Neural cell (in vitro differentiated cells): ENCODE data around the gene RCAN1. TPM values are rescaled to one million over a fixed set of nuclear protein-coding genes. Genes with fewer than 3 reads are reported as not detected.

ENCODE experiments used
- H2AFZ ChIP-seq: fragments of 200-600, 300-800 bp; sonication (generic), shearing (Covaris generic); 2 replicates; pipeline ENCODE4 v1.6.0; 2014; ENCODE audit warnings: low read depth, mild to moderate bottlenecking, antibody characterized with exemption, low read length, moderate library complexity
- H3F3A ChIP-seq: fragments of 200-600 bp; shearing (Covaris generic); 2 replicates; pipeline ENCODE4 v1.6.1; 2016; ENCODE audit warnings: mild to moderate bottlenecking, moderate library complexity, mixed read lengths, antibody characterized with exemption, low read length; ENCODE audit not compliant: insufficient read depth, poor library complexity, severe bottlenecking
- H3K27ac ChIP-seq: fragments of 200-600, 300-800 bp; sonication (generic), shearing (Covaris generic); 2 replicates; pipeline ENCODE4 v1.5.1; 2014; ENCODE audit warnings: mild to moderate bottlenecking, low read length, moderate library complexity
- H3K27me3 ChIP-seq: fragments of 300-800, 200-600 bp; sonication (generic), shearing (Covaris generic); 2 replicates; pipeline ENCODE4 v1.6.0; 2014; ENCODE audit warnings: mild to moderate bottlenecking, low read depth, low read length, moderate library complexity; ENCODE audit not compliant: insufficient read depth
- H3K36me3 ChIP-seq: fragments of 300-800, 200-600 bp; sonication (generic), shearing (Covaris generic); 2 replicates; pipeline ENCODE4 v1.5.1; 2014; ENCODE audit warnings: mild to moderate bottlenecking, antibody characterized with exemption, low read length, moderate library complexity; ENCODE audit not compliant: insufficient read depth
- H3K4me2 ChIP-seq: fragments of 300-800, 200-600 bp; sonication (generic), shearing (Covaris generic); 2 replicates; pipeline ENCODE4 v1.6.0; 2014; ENCODE audit warnings: mild to moderate bottlenecking, low read length
- H3K4me3 ChIP-seq: fragments of 300-800, 200-600 bp; sonication (generic), shearing (Covaris generic); 2 replicates; pipeline ENCODE4 v1.5.1; 2014; ENCODE audit warnings: mild to moderate bottlenecking, low read length, moderate library complexity
- H3K79me2 ChIP-seq: fragments of 200-600 bp; shearing (Covaris generic); replicated peaks from 2 replicates; pipeline ENCODE4 v1.6.0; 2014; ENCODE audit warnings: mild to moderate bottlenecking, low read length, moderate library complexity; ENCODE audit not compliant: insufficient read depth
- H3K9ac ChIP-seq: fragments of 300-800, 200-600 bp; sonication (generic), shearing (Covaris generic); 2 replicates; pipeline ENCODE4 v1.6.1; 2016; ENCODE audit warnings: mild to moderate bottlenecking, low read length, mixed read lengths
- H3K9me2 ChIP-seq: fragments of 200-600 bp; shearing (Covaris generic); 2 replicates; pipeline ENCODE4 v1.6.1; 2016; ENCODE audit warnings: mild to moderate bottlenecking, low read length, mixed read lengths; ENCODE audit not compliant: insufficient read depth
- H3K9me3 ChIP-seq: fragments of 200-600, 300-800 bp; sonication (generic), shearing (Covaris generic); 2 replicates; pipeline ENCODE4 v1.6.1; 2016; ENCODE audit warnings: mild to moderate bottlenecking, mixed run types, low read length, moderate library complexity, mixed read lengths
- H4K20me1 ChIP-seq: fragments of 200-600 bp; shearing (Covaris generic); 2 replicates; pipeline ENCODE4 v1.6.1; 2016; ENCODE audit warnings: mild to moderate bottlenecking, mixed run types; ENCODE audit not compliant: insufficient read depth
- CTCF ChIP-seq: fragments of 450-650 bp; IDR thresholded peaks from 2 replicates; pipeline ENCODE4 v1.5.1; 2014; ENCODE audit warnings: antibody characterized with exemption, mild to moderate bottlenecking, moderate library complexity; ENCODE audit not compliant: poor library complexity, severe bottlenecking
- EP300 ChIP-seq: fragments of 450-650 bp; conservative IDR thresholded peaks from 2 replicates; pipeline ENCODE4 v1.6.1; 2014; ENCODE audit warnings: antibody characterized with exemption, mild to moderate bottlenecking, moderate library complexity; ENCODE audit not compliant: poor library complexity, severe bottlenecking
- EZH2 ChIP-seq: fragments of 200-600, 300-800 bp; shearing (Covaris generic), sonication (generic); IDR thresholded peaks from 2 replicates; pipeline ENCODE4 v1.6.1; 2014; ENCODE audit warnings: antibody characterized with exemption, low read length, borderline replicate concordance, mild to moderate bottlenecking; ENCODE audit not compliant: insufficient read depth, poor library complexity, severe bottlenecking
- MXI1 ChIP-seq: fragments of 450-650 bp; conservative IDR thresholded peaks from 2 replicates; pipeline ENCODE4 v1.6.1; 2014; ENCODE audit warnings: antibody characterized with exemption, mild to moderate bottlenecking; ENCODE audit not compliant: poor library complexity, severe bottlenecking
- POLR2AphosphoS5 ChIP-seq: IDR thresholded peaks from 2 replicates; pipeline ENCODE4 v1.6.1; 2012
- RAD21 ChIP-seq: fragments of 450-650 bp; conservative IDR thresholded peaks from 2 replicates; pipeline ENCODE4 v1.6.1; 2014; ENCODE audit warnings: antibody characterized with exemption, mild to moderate bottlenecking, moderate library complexity
- REST ChIP-seq: IDR thresholded peaks from 2 replicates; pipeline ENCODE4 v1.6.1; 2012; ENCODE audit warnings: borderline replicate concordance
- SMC3 ChIP-seq: fragments of 450-650 bp; conservative IDR thresholded peaks from 2 replicates; pipeline ENCODE4 v1.6.1; 2014; ENCODE audit warnings: antibody characterized with exemption, mild to moderate bottlenecking, moderate library complexity; ENCODE audit not compliant: poor library complexity
- TAF1 ChIP-seq: IDR thresholded peaks from 2 replicates; pipeline ENCODE4 v1.6.1; 2012; ENCODE audit warnings: low read depth
- polyA plus RNA-seq: library from polyadenylated mRNA; depleted of rRNA; stranded (reverse); fragments of >200 nt; gene quantifications from 2 replicates; pipeline ENCODE4 v1.2.3, GENCODE V29; 2014

The RCAN1 gene
- polyA plus RNA-seq, 1 donor from 2014 or later = 46.0 TPM

- H3K79me2 ChIP-seq = no peaks in the 10 kb centered on the region
- TF ChIP-seq CTCF = no peak
- no peak for TF ChIP-seq EP300
- TF ChIP-seq POLR2AphosphoS5 = no peak
- TF ChIP-seq RAD21 = no peak
- no peak for TF ChIP-seq REST
- no peak for TF ChIP-seq EZH2
- no peak for TF ChIP-seq MXI1
- no peak for TF ChIP-seq TAF1
- TF ChIP-seq SMC3 = no peak
- H3K4me2 ChIP-seq = no peak overlapping the region
- no peak overlapping the region for H3K4me3 ChIP-seq
- no peaks in the 10 kb centered on the region for H3F3A ChIP-seq
- no peak overlapping the region for H2AFZ ChIP-seq
- no peaks in the 10 kb centered on the region for H4K20me1 ChIP-seq
- H3K27ac ChIP-seq = no peak overlapping the region
- no peak overlapping the region for H3K9ac ChIP-seq
- H3K9me3 ChIP-seq = no peaks in the 10 kb centered on the region
- no peaks in the 10 kb centered on the region for H3K27me3 ChIP-seq
- no peaks in the 10 kb centered on the region for H3K9me2 ChIP-seq
- no peaks in the 10 kb centered on the region for H3K36me3 ChIP-seq
Measured at GRCh38 chr21:34603710-34604057, 11.2 kb downstream of the RCAN1 start.

GRCh38 chr21:34603002-34603709 lies 11.8 kb downstream of the RCAN1 start:
- H3K27me3 ChIP-seq = no peaks in the 10 kb centered on the region
- H2AFZ ChIP-seq = no peak overlapping the region
- H3K9me3 ChIP-seq = no peaks in the 10 kb centered on the region
- H3K36me3 ChIP-seq = no peaks in the 10 kb centered on the region
- no peak overlapping the region for H3K4me2 ChIP-seq
- H3K9me2 ChIP-seq = no peaks in the 10 kb centered on the region
- H3K79me2 ChIP-seq = no peaks in the 10 kb centered on the region
- no peaks in the 10 kb centered on the region for H4K20me1 ChIP-seq
- H3F3A ChIP-seq = no peaks in the 10 kb centered on the region
- TF ChIP-seq SMC3 = peak; percentile 84
- TF ChIP-seq CTCF = peak; percentile 79
- no peak for TF ChIP-seq EZH2
- TF ChIP-seq MXI1 = no peak
- peak; percentile 83 for TF ChIP-seq RAD21
- peak; percentile 25 for TF ChIP-seq REST
- TF ChIP-seq POLR2AphosphoS5 = peak; percentile 87
- no peak for TF ChIP-seq TAF1
- no peak for TF ChIP-seq EP300
- no peak overlapping the region for H3K27ac ChIP-seq
- no peak overlapping the region for H3K9ac ChIP-seq
- no peak overlapping the region for H3K4me3 ChIP-seq
